GM19328 (cell line): ENCODE data around the gene SPSB4.

ENCODE experiments used
- ATAC-seq: cut with Tn5 transposase; IDR thresholded peaks from one replicate; pipeline ENCODE4 v1.9.1; 2021; ENCODE audit warnings: mild to moderate bottlenecking, moderate library complexity; ENCODE audit not compliant: unreplicated experiment

The SPSB4 gene

GRCh38 chr3:141150081-141150830 is 99.1 kb downstream of the SPSB4 start:
- ATAC-seq, result no peak

- ATAC-seq, result no peak
Measured at GRCh38 chr3:141150931-141151330, 99.8 kb downstream of the SPSB4 start.

DNA sequence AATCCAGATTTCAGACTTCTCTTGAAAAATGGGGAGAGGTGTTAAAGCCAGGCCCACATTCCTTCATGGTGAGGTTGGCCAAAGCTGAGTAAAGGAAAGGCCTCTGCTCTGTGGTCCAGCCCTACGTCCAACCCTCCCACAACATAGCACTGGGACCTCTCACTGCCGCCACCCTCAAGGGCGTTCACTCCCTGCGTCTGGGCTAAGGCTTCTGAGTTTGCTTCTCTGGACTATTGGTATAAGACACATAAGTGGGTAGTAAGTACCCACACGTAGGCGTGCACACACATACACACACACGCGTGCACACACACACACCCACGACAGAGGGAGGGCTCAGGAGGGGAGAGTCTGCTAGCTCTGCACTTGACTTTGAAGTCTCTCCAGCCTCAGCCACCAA is 100.3 kb downstream of the SPSB4 start:
- no peak for ATAC-seq

DNA sequence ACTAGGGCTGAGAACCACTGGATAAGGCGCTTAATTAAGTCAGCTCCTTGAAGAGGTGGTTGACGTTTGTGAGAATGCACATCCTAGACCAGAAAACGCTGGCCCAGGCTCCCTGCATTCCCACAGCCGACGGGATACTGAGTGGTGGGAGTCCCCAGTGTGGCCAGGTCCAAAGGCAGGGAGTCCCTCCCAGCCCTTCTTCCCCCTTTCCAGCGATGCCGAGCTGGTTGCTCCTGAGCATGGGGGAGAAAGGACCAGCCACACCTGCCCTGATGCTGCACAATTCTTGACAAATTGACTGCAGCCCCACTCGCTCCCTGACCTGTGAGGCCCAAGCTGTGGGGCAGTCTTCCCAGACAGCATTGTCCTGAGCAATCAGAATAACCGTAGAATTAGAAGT is 101.0 kb downstream of the SPSB4 start:
- ATAC-seq, result no peak

- ATAC-seq, result no peak
Measured at GRCh38 chr3:141152801-141153678, 101.9 kb downstream of the SPSB4 start.

DNA sequence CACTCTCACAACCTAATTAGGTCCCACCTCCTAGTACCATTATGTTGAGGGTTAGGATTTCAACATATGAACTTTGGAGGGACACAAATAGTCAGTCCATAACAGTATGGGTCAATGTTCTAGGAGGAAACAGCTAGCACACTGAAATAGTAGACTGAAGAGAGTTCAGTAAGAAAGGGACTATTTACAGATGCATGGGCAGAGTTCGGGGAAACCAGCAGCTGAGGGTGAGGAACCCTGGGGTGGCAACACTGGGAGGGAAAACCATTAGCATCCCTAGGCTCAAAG is 102.5 kb downstream of the SPSB4 start:
- no peak for ATAC-seq

DNA sequence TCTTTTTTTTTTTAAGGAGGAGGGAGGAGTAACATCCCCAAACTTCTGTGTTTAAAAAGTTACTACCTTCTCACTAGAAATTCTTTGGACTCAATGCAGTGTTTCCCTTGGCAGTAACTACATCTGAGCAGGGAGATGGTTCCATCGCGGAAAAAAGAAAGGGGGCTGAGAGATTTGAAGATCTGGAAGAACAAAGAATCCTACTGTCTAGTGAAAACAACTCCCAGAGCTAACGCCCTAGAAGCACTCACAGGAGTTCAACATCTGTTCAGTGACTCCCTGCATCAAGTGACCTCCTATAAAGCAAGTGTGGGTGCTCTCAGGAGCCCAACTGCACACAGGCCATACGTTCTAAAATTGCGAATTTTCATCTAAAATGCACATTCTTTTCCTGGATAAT is 113.7 kb downstream of the SPSB4 start:
- ATAC-seq, result no peak

GRCh38 chr3:141167681-141168080 is 116.5 kb downstream of the SPSB4 start:
- ATAC-seq, result no peak

DNA sequence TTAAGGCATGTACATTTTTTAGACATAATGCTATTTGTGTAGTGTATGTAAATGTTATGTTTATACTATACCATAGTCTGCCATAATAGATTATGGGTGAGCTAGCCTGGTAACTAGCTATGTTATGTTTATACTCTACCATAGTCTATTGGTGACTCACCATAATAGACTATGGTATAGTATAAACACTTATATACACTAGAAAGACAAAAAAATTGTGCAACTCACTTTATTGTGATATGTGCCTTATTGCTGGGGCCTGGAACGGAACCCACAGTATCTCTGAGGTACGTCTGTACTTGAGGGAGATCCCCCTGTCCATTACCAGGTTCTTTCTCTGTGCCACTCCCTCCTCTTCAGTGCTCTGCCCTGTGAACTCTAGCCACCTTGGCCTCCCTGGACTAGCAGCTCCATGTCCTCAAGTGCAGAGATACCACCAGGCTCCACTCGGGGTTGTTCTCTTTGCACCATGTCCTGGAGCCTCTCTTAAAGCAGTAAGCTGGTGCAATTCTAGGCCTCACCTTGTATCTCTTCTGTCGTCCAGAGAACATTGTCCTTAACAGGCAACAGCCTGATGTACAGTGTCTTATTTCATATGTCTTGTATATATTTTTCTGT is 119.6 kb downstream of the SPSB4 start:
- no peak for ATAC-seq

DNA sequence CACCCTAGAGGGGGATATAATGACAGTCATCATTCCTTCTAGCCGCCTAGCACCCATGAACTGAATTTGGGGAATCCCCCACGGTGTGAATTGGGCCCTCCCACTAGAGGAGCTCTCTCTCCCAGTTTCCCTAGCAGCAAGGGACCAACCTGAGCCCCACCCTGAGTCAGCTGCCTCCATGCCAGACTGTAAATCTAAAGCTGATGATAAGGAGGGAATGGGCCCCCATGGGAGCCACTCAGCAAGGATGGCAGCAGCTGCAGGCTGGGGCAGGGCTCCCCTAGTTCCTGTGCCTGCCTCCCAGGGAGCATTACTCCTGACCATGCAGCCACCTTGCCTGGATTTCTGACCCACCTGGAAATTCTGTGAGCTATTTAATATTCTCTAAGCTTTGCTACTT is 123.5 kb downstream of the SPSB4 start:
- ATAC-seq, result no peak

GRCh38 chr3:141176775-141177174 is 125.6 kb downstream of the SPSB4 start:
- ATAC-seq, result no peak

DNA sequence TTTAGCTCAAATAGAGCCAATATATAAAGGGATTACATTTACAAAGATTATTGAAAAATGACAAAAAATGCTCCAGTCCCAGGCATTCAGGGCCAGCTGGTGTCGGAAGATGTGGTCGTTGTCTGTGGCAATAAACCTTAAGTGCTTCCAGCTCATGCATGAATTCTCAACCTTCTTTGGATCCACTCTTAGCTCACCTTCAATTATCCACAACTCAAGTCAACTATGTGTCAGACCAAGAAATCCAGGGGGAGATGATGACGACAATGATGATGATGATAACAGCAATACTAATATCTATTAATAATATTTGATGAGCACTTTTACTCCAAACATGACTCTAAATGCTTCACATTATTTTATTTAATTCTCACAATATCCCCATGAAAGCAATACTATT is 126.9 kb downstream of the SPSB4 start:
- ATAC-seq, result no peak

DNA sequence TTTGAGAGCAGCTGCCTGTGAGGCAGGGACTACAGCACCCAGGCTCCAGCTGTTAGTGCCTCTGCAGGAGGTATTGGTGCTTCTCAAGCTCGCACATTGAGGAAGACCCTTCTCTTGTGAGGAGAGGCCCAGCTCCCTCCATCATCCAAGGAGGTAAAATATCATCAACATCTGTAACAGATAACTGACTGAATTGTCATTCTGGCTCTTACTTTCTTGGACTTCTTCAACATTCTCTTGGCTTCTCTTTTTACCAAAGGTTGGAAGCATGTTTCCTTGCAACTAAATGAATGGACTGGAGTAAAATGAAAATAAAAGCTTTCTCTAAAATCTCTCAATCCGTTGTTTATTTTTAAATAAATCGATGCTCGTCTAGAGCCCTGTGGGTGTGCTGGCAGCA is 127.4 kb downstream of the SPSB4 start:
- no peak for ATAC-seq

DNA sequence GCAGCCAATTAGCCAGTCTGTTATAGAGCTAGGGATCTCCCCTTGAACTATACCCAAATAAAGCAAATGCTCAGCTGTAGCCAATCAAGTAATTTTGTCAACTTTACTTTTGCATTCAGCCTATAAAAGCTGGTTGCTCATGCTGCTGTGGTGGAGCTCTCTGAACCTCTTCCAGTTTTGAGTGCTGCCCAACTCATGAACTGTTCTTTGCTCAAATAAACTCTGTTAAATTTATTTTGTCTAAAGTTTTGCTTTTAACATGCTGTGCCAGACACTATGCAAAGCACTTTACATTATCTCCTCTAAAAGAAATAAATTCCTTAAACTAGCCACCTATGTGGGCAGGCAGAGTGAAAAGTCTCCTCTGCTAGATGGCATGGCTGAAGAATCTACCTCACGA is 128.8 kb downstream of the SPSB4 start:
- no peak for ATAC-seq

DNA sequence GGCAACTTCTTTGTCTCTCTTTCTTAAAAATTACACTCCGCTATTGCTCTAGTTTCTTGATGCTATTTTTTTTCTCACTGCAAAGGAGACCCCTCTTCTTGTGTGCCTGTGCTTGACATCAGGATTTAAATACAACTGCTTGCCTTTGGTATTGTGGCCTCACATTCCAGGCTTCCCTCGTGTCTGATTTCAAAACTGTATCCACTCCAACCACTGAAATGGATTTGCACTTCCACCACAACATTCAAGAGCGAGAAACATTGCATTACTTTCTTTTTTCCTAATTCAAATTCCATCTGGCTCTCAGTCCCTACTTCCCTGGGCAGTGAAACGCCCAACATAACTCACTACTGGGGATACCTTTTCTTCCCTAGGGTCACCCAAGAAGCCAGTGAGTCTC is 130.0 kb downstream of the SPSB4 start:
- ATAC-seq, result no peak

GRCh38 chr3:141181819-141182218 is 130.7 kb downstream of the SPSB4 start:
- no peak for ATAC-seq

DNA sequence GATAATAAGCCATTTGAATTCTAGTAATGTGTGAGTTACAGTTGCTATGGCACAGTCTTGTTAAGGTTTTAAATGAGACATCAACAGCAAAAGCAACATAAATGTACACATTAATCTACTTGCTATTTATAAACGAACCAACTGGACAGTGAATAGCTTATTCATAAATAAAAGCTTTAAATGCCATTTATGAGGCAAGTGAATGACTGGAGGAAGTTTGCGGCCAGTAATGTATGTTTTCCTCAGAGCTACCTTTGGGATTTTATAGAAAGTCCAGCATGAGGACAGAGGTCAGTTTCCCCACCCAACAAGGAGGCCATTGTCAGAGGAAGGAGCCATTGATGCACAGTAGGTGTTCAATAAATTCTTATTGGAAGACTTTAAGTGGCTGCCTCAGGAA is 132.5 kb downstream of the SPSB4 start:
- no peak for ATAC-seq

GRCh38 chr3:141184430-141184829 is 133.3 kb downstream of the SPSB4 start:
- no peak for ATAC-seq

DNA sequence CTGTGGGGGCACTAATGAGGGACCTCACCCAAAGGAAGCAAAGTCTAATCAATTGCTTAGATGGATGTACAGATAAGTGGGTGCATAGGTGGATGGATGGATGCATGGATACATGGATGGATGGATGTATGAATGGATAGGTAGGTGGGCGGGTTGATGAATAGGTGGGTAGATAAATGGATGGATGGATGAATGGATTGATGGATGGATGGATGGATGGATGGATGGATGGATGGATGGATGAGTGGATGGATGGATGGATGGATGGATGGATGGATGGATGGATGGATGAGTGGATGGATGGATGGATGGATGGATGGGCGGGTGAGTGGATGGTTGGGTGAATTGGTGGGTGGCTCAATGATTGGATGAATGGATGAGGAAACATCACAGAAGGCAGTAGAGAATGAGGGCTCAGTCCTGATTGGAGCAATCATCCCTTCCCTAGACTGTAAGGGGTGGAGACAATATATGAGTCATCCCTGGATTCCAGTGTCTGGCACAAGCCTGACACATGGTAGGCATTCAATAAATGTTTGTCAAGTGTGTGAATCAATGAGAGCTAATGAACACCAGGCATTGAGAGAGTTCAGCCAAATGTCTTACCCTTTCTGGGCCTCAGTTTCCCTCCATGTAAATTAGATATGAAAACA is 140.1 kb downstream of the SPSB4 start:
- ATAC-seq, result no peak

- ATAC-seq, result peak; percentile 100
Measured at GRCh38 chr3:141192345-141192744, 141.2 kb downstream of the SPSB4 start.

DNA sequence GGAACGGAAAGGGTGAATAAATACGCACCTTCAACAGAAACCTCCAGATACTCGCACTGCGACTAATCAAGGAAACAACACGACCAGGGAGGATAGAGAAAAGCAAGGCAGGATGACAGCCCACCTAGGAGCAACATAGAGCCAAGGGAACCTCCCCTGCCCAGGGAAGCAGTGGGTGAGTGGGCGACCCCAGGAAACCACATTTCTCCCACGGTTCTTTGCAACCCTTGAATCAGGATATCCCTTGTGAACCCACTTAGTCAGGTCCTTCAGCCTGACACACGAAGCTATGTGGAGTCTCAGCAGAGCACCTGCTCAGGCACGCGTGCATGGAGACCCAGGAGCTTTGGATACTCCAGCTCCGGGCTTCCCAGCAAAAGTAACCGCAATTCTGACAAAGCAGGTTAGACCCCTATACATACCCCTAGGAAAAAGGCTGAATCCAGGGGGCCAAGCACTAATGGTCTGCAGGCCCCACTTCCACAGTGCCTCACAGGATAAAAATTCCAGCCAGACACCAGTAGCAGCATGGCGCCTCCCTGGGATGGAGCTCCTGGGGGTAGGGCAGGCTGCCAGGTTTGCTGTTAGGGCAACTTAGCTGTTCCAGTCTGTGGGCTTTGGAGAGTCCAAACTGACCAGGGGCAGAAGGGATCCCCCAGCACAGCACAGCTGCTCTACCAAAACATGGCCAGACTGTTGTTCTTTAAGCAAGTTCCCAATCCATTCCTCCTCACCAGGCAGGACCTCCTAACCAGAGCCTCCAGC is 142.1 kb downstream of the SPSB4 start:
- ATAC-seq, result no peak
